Glutamatergic neuron (in vitro differentiated cells): Measurements from ENCODE around the gene PAEP. TPM values are rescaled to one million over a fixed set of nuclear protein-coding genes. Genes with fewer than 3 reads are reported as not detected.

Experiments
- DNase-seq: peaks from one replicate; pipeline ENCODE4 v3.0.0; 2022
- H3K27ac Mint-ChIP-seq: one replicate; pipeline ENCODE4 v1.8.0; 2020; ENCODE audit warnings: mild to moderate bottlenecking, mixed read lengths, inconsistent platforms; ENCODE audit not compliant: unreplicated experiment
- H3K27me3 Mint-ChIP-seq: one replicate; pipeline ENCODE4 v1.8.0; 2020; ENCODE audit warnings: mild to moderate bottlenecking, moderate library complexity, mixed read lengths, inconsistent platforms; ENCODE audit not compliant: unreplicated experiment
- H3K36me3 Mint-ChIP-seq: one replicate; pipeline ENCODE4 v1.8.0; 2020; ENCODE audit warnings: mild to moderate bottlenecking, mixed read lengths, inconsistent platforms; ENCODE audit not compliant: unreplicated experiment
- H3K4me1 Mint-ChIP-seq: one replicate; pipeline ENCODE4 v1.8.0; 2020; ENCODE audit warnings: mild to moderate bottlenecking, low read depth, mixed read lengths, inconsistent platforms; ENCODE audit not compliant: unreplicated experiment
- H3K4me3 Mint-ChIP-seq: one replicate; pipeline ENCODE4 v1.8.0; 2020; ENCODE audit warnings: mild to moderate bottlenecking, mixed read lengths, inconsistent platforms; ENCODE audit not compliant: unreplicated experiment
- H3K9me3 Mint-ChIP-seq: one replicate; pipeline ENCODE4 v1.8.0; 2020; ENCODE audit warnings: mild to moderate bottlenecking, moderate library complexity, mixed read lengths, inconsistent platforms; ENCODE audit not compliant: unreplicated experiment
- total RNA-seq: library from RNA; stranded (reverse); fragmentation: NEBNext Ultra II Directional; extraction: Animal tissue kit (Norgen Biotek cat#: 25700); gene quantifications from one replicate; pipeline ENCODE4 v1.2.1, GENCODE V29; 2021; ENCODE audit not compliant: unreplicated experiment
- TF ChIP-seq, protein P1 (sequence below): fragments of 200-600 bp; sonication (generic); IDR thresholded peaks from one replicate; pipeline ENCODE4 v1.5.0; 2021; ENCODE audit not compliant: partially characterized antibody, unreplicated experiment

The PAEP gene
- total RNA-seq, 1 donor from 2014 or later = not detected

DNA sequence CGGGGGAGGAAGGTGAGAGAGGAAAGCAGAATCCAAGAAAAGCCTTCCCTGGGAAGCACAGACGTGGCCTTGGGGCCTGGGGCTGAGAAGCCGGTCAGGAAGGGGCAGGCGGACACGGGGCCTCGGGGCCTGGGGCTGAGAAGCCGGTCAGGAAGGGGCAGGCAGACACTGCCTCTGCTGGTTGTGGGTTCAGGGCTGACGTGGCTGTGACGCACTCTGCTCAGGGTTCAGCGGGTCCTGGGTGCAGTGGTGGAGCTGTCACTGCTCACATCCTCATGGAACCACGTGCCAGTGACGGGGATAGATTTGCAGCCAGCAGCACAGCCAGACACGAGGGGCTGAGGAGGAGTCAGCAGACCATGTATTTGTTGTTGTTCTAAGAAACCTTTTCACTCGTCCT, 12.8 kb downstream of the PAEP start:
- Mint-ChIP-seq H3K4me1 (no peaks in the 10 kb centered on the region), H3K27ac (no peak overlapping the region), H3K27me3 (peaks cover 2% of the 10 kb centered on the region), H3K36me3 (no peaks in the 10 kb centered on the region), H3K4me3 (no peak overlapping the region), H3K9me3 (peaks cover 2% of the 10 kb centered on the region)
- TF ChIP-seq, protein P1, sequence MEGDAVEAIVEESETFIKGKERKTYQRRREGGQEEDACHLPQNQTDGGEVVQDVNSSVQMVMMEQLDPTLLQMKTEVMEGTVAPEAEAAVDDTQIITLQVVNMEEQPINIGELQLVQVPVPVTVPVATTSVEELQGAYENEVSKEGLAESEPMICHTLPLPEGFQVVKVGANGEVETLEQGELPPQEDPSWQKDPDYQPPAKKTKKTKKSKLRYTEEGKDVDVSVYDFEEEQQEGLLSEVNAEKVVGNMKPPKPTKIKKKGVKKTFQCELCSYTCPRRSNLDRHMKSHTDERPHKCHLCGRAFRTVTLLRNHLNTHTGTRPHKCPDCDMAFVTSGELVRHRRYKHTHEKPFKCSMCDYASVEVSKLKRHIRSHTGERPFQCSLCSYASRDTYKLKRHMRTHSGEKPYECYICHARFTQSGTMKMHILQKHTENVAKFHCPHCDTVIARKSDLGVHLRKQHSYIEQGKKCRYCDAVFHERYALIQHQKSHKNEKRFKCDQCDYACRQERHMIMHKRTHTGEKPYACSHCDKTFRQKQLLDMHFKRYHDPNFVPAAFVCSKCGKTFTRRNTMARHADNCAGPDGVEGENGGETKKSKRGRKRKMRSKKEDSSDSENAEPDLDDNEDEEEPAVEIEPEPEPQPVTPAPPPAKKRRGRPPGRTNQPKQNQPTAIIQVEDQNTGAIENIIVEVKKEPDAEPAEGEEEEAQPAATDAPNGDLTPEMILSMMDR = no peak
- no peak for DNase-seq

DNA sequence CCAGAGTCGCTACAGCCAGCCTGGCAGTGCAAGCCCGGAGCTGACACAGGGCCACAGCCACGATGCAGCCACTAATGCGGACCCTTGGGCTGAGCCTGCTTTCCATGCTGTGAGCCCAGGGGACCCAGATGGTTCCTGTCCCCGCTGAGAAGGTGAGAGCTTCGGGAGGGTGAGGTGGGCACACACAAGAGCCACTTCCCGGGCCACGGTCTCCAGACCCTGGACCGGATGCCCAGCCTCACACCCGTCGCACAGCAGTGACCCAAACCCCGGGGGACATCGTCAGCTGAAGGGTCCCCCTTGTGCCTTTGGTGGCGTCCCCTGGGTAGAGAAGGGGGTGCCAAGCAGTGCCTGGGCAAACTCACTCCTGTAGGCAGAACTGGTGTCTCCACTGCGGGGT, 13.4 kb downstream of the PAEP start:
- DNase-seq = no peak
- no peaks in the 10 kb centered on the region for H3K36me3 Mint-ChIP-seq
- no peak overlapping the region for H3K27ac Mint-ChIP-seq
- no peaks in the 10 kb centered on the region for H3K4me1 Mint-ChIP-seq
- peaks cover 2% of the 10 kb centered on the region for H3K9me3 Mint-ChIP-seq
- TF ChIP-seq, protein P1 = no peak
- H3K27me3 Mint-ChIP-seq = peaks cover 2% of the 10 kb centered on the region
- no peak overlapping the region for H3K4me3 Mint-ChIP-seq

DNA sequence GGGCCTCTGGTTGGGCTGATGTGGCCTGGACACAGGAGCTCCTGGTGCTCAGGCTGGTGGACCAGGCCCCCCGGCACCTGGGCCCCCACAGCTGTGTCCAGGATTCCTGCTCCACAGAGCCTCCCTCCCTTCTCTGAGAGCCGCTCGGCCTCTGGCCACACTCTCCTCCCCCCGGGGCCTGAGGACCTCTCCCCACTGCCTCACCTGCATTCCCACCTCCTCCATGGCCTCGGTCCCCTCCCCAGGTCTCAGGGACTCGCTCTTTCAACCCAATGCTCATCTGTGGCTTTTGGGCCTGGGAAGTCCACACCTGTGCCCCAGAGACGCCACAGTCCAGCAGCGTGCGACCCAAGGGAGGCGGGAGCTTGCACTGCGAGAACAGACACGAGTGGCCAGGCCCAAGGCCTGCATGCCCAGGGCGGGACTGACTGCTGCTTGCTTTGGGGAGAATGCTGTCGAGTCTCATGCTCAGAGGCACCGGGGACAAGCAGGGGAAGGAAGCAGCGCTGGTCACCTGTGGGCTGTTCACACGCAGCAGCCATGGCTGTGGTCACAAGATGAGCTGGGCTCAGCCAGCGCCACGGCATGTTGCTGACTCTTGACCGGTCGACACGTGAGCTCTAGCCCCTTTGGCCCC, 14.6 kb downstream of the PAEP start:
- Mint-ChIP-seq H3K27ac (no peak overlapping the region), H3K27me3 (peaks cover 2% of the 10 kb centered on the region), H3K4me1 (no peaks in the 10 kb centered on the region), H3K9me3 (peaks cover 2% of the 10 kb centered on the region), H3K36me3 (no peaks in the 10 kb centered on the region), H3K4me3 (no peak overlapping the region)
- TF ChIP-seq, protein P1 = no peak
- no peak for DNase-seq

DNA sequence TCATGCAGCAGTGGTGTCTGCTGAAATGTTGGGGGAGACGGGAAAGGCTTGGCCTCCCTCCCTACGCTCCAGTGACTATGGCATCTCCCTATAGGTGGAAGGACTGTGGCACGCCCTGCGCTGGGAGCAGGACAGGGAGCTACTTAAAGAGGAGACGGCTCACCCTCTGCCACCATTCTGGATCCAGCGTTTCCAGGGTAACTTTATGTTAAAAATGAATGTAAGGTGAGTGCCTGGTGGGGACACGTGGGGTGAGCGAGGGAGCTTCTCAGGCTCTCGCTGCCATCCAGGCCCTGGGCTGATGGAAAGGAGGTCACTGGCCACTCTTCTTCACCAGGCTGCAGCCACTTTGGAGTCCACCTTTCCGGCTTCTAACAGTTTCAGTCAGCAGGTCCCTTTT, 15.7 kb downstream of the PAEP start:
- Mint-ChIP-seq H3K9me3 (peaks cover 5% of the 10 kb centered on the region), H3K36me3 (peaks cover 6% of the 10 kb centered on the region), H3K4me1 (no peaks in the 10 kb centered on the region), H3K27ac (no peak overlapping the region), H3K4me3 (no peak overlapping the region), H3K27me3 (peaks cover 4% of the 10 kb centered on the region)
- DNase-seq = no peak
- TF ChIP-seq, protein P1 = no peak

DNA sequence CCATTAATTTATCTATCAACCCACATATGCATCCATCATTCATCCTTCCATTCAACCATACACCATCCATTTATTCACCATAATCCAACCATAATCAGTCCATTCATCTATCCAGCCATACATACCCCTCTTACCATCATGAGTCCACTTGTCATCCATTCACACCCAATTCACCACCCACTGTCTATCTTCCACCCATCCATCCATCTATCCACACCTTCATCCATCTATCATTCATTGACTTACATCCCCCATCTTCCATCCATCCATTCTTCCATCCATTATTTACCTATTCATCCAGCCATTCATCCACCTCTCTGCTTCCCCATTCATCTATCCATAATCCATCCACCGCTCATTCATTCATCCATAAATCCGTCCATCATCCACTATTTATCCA, 17.8 kb downstream of the PAEP start:
- Mint-ChIP-seq H3K9me3 (peaks cover 5% of the 10 kb centered on the region), H3K27me3 (peaks cover 4% of the 10 kb centered on the region), H3K4me3 (no peak overlapping the region), H3K27ac (no peak overlapping the region), H3K36me3 (peaks cover 6% of the 10 kb centered on the region), H3K4me1 (no peaks in the 10 kb centered on the region)
- DNase-seq = no peak
- TF ChIP-seq, protein P1 = no peak
